ENCODE data around the gene CBLN3.
A peak's percentile ranks its signal among the peaks of the same experiment; 100 is the strongest.
"Not testable (repeated sequence)": the region's sequence is repeated elsewhere in the genome, so short reads cannot be mapped to it uniquely, and the experiment has no call there.

CBLN3 gene

DNA sequence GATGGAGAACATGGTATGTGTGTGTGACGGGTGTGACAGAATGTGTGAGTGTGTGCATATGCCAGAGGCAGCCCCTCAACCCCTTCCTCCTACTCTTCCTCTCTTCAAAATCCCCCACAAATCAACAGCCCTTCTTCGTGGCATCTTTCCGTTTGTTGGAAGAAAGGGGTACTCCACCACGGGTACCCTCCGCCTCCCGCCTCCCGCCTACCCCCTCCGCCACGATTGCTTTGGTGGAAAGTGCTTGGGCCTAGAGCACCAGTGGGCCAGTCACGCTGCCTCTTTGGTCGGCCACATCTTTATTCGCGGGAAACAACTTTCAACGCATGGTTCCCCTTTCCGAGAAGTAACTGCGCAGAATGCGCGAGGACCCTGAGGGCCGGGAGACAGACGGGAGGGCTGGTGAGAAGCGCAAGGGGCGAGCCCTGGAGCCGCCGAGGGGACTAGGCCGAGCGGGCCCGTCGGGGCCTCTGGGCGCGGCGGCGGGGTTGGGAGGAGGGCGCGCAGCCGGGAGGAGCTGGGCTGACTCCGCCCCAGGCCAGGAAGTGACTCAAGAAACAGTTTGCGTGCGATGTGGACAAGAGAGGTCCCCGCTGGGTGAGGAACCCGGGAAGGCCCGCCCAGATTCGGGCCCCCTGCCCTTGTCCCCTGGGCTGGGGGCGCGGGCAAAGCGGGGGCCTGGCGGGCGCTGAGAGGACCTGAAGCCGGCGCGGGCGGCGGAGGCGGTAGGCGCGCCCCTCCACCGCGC, at the start of gene CBLN3, which contains the start of gene KHNYN:
TSS of gene CBLN3 (minus strand) at position 274 of the 748 bp plus-strand sequence. CDS start 614 bp downstream, outside the sequence.
TSS of gene KHNYN (plus strand) at position 560 of the 748 bp plus-strand sequence. CDS start 777 bp downstream, outside the sequence.
- no peak for TF ChIP-seq JUND (IDR thresholded peaks at IDR 0.05; ENCODE audit: low read depth)
- peak; percentile 84 to 85 for DNase-seq (ENCODE audit: low read depth in 1 of 2, low spot score in 1 of 2)
- in situ Hi-C loops (cut with HindIII; ENCODE audit: low pct_unique_long_range_greater_than_20kb, low sequenced_read_pairs), result no loop called here

DNA sequence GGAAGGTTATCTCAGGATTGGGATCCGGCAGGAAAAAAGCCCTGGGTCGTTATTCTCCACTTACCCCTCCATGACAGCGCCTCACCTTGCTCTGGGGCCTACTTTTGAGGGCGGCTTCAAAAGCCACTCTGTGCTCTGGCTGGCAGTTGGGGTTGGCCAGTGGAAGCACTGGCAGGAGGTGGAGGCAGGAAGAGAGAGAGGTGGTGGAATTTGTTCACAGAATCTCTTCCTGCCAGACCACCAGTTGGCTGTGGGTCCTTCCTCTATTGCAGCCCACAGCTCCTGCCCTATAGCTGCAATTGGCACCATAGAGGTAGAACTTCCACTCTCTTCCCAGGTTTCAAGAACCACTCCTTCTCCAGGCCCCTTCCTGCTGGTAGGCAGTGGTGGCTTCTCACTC, 45.8 kb upstream of the CBLN3 start:
- DNase-seq (ENCODE audit: low read depth in 1 of 2, low spot score in 1 of 2), result no peak
- in situ Hi-C loops (cut with HindIII; ENCODE audit: low pct_unique_long_range_greater_than_20kb, low sequenced_read_pairs), result no loop called here
- no peak for TF ChIP-seq JUND (IDR thresholded peaks at IDR 0.05; ENCODE audit: low read depth)

DNA sequence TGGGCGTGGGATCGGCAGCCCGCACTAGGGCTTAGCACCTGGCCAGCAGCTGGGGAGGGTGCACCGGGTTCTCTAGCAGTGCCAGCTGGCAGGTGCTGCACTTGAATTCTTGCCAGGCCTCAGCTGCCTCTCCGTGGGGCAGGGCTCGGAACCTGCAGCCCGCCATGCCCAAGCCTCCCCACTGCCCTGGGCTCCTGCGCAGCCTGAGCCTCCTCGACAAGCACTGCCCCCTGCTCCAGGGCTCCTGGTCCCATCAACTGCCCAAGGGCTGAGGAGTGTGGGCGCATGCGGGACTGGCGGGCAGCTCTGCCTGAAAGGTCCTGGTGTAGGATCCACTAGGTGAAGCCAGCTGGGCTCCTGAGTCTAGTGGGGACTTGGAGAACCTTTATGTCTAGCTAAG, 43.7 kb upstream of the CBLN3 start:
- in situ Hi-C loops (cut with HindIII; ENCODE audit: low pct_unique_long_range_greater_than_20kb, low sequenced_read_pairs), result no loop called here
- DNase-seq (ENCODE audit: low read depth in 1 of 2, low spot score in 1 of 2), result no peak
- TF ChIP-seq JUND (IDR thresholded peaks at IDR 0.05; ENCODE audit: low read depth), result no peak

DNA sequence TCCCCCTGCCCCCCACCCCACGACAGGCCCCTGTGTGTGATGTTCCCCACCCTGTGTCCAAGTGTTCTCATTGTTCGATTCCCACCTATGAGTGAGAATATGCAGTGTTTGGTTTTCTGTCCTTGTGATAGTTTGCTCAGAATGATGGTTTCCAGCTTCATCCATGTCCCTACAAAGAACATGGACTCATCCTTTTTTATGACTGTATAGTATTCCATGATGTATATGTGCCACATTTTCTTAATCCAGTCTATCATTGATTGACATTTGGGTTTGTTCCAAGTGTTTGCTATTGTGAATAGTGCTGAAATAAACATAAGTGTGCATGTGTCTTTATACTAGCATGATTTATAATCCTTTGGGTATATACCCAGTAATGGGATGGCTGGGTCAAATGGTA, 41.0 kb upstream of the CBLN3 start:
- DNase-seq (ENCODE audit: low read depth in 1 of 2, low spot score in 1 of 2); in situ Hi-C loops (cut with HindIII; ENCODE audit: low pct_unique_long_range_greater_than_20kb, low sequenced_read_pairs): not testable (repeated sequence)

DNA sequence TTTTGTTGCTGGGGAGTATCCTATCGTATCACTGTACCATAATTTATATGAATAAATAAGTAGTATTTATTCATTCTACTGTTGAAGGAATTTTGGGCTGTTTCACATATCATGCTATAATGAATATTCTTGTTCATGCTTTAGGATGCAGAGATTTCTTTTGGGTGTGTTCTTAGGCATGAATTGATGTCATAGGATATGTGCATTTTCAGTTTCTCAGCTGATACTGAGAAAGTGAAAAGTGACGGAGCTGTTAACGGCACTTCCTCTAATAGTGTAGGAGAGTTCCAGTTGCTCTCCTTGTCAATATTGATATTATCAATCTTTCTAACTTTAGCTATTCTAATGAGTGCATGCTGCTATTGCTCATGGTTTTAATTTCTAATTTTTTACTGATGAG, 36.3 kb upstream of the CBLN3 start:
- in situ Hi-C loops (cut with HindIII; ENCODE audit: low pct_unique_long_range_greater_than_20kb, low sequenced_read_pairs), result no loop called here

DNA sequence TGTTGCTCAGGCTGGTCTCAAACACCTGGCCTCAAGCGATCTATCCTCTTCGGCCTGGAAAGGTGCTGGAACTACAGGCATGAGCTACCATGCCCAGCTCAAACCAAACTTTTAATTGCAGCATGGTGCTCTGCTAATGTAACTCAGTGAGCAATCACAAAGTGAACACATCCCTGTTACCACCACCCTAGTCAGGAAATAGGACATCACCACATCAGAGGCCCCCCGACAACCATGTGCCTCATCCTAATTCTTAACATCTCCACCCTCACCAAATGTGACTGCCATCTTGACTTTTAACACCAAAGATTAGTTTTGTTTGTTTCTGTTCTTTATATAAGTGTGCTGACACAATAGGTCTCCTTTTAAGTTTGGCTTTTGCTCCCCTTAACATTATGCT, 35.9 kb upstream of the CBLN3 start:
- no peak for TF ChIP-seq JUND (IDR thresholded peaks at IDR 0.05; ENCODE audit: low read depth)
- DNase-seq (ENCODE audit: low read depth in 1 of 2, low spot score in 1 of 2), result no peak
- in situ Hi-C loops (cut with HindIII; ENCODE audit: low pct_unique_long_range_greater_than_20kb, low sequenced_read_pairs), result no loop called here

More for the DNA sequence above, 36.3 kb upstream of the CBLN3 start:
- no peak for TF ChIP-seq JUND (IDR thresholded peaks at IDR 0.05; ENCODE audit: low read depth)
- no peak for DNase-seq (ENCODE audit: low read depth in 1 of 2, low spot score in 1 of 2)

DNA sequence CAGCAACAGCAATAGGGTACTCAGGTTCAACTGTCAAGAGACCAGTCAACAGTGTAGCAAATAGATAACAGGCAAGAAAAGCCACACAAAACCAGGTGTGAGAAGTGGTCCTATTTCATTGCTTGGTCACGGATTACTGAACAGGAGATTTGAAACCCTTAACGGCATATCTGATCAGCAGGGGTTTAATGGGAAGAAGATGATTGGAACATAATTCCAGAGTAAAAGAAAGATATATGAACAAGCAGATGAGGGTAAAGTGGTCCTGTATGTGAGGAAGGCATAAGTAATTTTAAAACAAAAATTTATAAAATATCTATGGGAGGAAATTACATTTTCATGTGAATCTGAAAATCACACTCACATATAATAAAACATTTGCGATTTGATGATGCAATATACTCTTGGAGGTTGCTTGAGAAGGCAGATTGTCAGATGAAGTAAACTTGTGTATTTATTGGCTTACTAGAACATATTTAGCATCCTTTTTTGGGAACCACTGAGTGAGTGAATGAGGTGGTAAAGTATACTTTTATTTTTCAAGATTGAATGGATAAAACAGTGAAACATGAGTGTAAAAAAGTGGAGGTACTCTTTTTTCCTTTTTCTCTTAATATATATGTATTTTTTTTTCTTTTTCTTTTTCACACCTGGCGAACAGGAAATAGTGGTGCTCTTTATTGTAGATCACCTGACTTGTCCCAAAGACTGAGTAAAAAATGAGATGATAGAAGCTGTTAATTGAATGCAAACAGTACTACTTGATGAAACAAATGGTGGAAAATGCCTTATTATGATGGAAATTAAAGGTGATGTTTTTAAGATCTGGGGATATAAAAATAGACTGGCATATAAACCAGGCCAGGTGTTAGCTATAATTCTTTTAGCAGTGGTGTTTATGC, 34.7 kb upstream of the CBLN3 start:
- TF ChIP-seq JUND (IDR thresholded peaks at IDR 0.05; ENCODE audit: low read depth), result no peak
- in situ Hi-C loops (cut with HindIII; ENCODE audit: low pct_unique_long_range_greater_than_20kb, low sequenced_read_pairs), result no loop called here
- DNase-seq (ENCODE audit: low read depth in 1 of 2, low spot score in 1 of 2), result no peak

DNA sequence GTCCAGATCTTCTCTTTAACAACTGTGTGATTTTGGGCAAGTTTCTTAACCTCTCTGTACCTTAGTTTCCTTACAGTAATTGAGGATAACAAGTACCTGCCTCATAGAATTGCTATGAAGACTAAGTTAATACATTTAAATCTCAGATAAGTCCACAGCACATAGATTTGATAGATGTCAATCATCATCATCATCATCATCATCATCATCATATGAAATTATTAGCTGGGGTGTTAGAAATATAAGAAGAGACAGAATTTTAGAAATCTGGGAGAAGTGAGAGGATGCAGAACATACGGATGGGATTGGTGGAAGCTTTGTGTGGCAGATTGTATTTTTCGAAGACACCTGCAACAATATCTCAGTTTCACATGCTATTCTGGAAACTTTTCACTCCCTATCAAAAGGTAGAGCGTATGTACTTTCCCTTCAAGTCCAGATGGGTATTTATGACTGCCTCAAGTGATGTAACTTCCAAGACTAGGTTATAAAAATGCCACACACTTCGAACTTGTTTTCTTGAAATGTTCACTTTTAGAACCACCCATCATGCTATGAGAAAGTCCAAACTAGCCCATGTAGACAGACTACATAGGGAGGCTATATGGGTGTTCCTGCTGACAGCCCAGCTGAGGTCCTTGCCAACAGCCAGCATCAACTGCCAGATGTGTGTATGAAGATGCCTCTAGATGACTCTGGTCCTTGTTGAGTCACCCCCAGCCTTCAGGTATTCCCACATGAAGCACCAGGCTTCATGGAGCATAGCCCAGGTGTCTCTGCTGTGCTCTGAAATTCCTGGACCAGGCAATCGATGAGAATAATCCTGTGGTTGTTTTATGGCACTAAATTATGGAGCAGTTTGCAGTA, 33.8 kb upstream of the CBLN3 start:
- in situ Hi-C loops (cut with HindIII; ENCODE audit: low pct_unique_long_range_greater_than_20kb, low sequenced_read_pairs), result no loop called here
- DNase-seq (ENCODE audit: low read depth in 1 of 2, low spot score in 1 of 2), result no peak
- TF ChIP-seq JUND (IDR thresholded peaks at IDR 0.05; ENCODE audit: low read depth), result no peak

DNA sequence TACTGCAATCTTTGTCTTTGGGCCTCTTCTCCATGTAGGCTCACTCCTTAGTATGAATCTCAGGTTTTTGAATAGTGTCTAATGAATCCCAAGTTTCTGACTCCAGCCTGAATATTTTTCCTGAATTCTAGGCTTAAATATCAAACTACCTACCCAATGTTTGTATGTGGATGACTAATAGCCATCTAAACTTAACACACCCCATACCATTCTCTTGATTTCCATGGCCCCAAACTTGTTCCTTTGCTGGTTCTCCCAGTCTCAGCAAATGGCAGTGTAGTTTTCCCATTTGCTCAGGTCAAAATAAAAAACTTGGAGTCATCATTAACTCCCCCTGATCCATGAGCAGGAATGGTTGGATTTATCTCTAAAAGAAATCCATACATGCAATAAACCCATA, 31.9 kb upstream of the CBLN3 start:
- no peak for DNase-seq (ENCODE audit: low read depth in 1 of 2, low spot score in 1 of 2)
- TF ChIP-seq JUND (IDR thresholded peaks at IDR 0.05; ENCODE audit: low read depth), result no peak
- in situ Hi-C loops (cut with HindIII; ENCODE audit: low pct_unique_long_range_greater_than_20kb, low sequenced_read_pairs), result no loop called here

DNA sequence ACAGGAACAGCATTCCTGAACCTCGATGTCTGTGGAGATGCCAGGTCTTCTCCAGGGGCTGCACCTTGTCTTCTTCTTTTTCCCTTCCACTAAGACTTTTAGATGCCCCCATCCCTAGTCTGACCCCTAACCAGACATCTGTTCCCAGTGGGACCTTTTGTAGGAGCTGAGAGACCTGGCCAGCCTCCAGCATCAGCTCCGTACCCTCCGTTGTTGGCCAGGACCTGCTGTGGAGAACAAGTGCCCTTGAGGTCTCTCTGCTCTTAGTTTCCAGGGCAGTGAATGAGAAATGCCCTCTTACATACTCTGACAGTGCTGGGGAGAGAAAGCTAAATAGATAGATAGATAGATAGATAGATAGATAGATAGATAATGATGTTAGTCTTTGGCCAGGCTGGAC, 29.9 kb upstream of the CBLN3 start:
- in situ Hi-C loops (cut with HindIII; ENCODE audit: low pct_unique_long_range_greater_than_20kb, low sequenced_read_pairs), result no loop called here
- no peak for DNase-seq (ENCODE audit: low read depth in 1 of 2, low spot score in 1 of 2)
- TF ChIP-seq JUND (IDR thresholded peaks at IDR 0.05; ENCODE audit: low read depth), result no peak

DNA sequence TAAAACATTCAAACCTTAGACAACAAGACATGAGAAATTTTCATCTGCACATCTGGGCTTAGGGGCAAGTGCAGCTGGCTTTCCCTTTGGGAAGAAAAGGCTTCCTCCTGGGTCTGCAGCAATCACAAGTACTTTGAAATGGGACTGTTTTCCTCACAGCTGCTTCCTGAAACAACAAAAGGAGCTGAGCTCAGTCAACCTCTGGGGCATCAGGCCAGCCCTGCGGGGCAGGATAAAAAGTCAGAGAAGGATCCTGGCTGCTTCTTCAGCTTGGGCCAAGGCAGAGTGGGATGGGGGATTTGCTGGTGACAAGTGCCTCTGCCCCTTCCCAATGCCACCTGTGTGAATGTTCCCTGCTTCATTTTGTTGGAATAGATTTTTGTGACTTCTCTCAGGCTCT, 29.3 kb upstream of the CBLN3 start:
- TF ChIP-seq JUND (IDR thresholded peaks at IDR 0.05; ENCODE audit: low read depth), result no peak
- no peak for DNase-seq (ENCODE audit: low read depth in 1 of 2, low spot score in 1 of 2)
- in situ Hi-C loops (cut with HindIII; ENCODE audit: low pct_unique_long_range_greater_than_20kb, low sequenced_read_pairs), result no loop called here

DNA sequence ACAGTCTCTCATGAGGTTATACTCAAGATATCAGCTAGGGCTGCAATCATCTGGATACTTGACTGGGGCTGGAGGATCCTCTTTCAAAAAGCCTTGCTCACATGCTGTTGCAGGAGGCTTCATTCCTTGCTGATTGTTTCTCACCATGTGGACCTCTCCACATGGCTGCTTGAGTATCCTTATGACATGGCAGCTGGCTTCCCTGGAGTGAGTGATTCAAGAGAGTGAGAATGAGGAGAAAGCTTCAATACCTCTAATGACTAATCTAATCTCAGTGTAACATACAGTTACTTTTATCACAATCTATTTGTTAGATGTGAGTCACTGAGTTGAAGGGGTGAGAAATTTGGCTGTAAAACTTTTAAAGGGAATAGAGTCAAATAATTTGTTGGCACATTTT, 27.5 kb upstream of the CBLN3 start:
- TF ChIP-seq JUND (IDR thresholded peaks at IDR 0.05; ENCODE audit: low read depth), result no peak
- no peak for DNase-seq (ENCODE audit: low read depth in 1 of 2, low spot score in 1 of 2)
- in situ Hi-C loops (cut with HindIII; ENCODE audit: low pct_unique_long_range_greater_than_20kb, low sequenced_read_pairs), result no loop called here

DNA sequence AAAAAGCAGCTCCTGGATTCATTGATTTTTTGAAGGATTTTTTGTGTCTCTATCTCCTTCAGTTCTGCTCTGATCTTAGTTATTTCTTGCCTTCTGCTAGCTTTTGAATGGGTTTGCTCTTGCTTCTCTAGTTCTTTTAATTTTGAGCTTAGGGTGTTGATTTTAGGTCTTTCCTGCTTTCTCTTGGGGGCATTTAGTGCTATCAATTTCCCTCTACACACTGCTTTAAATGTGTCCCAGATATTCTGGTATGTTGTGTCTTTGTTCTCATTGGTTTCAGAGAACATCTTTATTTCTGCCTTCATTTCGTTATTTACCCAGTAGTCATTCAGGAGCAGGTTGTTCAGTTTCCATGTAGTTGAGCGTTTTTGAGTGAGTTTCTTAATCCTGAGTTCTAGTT, 21.4 kb upstream of the CBLN3 start:
- in situ Hi-C loops (cut with HindIII; ENCODE audit: low pct_unique_long_range_greater_than_20kb, low sequenced_read_pairs); DNase-seq (ENCODE audit: low read depth in 1 of 2, low spot score in 1 of 2): not testable (repeated sequence)
